Measurements from ENCODE around the gene CLPTM1L.

GRCh38 chr5:1285883-1286291 is 59.0 kb downstream of the CLPTM1L start:
- TF ChIP-seq POLR2A (IDR thresholded peaks at IDR 0.05) (no peak), CTCF (IDR thresholded peaks at IDR 0.05) (no peak), EP300 (IDR thresholded peaks at IDR 0.05) (no peak), POLR2AphosphoS5 (IDR thresholded peaks at IDR 0.05) (no peak)

All from sigmoid colon (tissue), 4 donors.